NK-92 treated with Interleukin-12 subunit alpha and Interleukin-12 subunit beta, amount 100 ng/mL, for 24 hours (cell line): ENCODE data around the gene FHOD1.

Source experiments
- DNase-seq: peaks from one replicate; lab custom pipeline; 2025; lab: John Stamatoyannopoulos, UW

FHOD1 gene

DNA sequence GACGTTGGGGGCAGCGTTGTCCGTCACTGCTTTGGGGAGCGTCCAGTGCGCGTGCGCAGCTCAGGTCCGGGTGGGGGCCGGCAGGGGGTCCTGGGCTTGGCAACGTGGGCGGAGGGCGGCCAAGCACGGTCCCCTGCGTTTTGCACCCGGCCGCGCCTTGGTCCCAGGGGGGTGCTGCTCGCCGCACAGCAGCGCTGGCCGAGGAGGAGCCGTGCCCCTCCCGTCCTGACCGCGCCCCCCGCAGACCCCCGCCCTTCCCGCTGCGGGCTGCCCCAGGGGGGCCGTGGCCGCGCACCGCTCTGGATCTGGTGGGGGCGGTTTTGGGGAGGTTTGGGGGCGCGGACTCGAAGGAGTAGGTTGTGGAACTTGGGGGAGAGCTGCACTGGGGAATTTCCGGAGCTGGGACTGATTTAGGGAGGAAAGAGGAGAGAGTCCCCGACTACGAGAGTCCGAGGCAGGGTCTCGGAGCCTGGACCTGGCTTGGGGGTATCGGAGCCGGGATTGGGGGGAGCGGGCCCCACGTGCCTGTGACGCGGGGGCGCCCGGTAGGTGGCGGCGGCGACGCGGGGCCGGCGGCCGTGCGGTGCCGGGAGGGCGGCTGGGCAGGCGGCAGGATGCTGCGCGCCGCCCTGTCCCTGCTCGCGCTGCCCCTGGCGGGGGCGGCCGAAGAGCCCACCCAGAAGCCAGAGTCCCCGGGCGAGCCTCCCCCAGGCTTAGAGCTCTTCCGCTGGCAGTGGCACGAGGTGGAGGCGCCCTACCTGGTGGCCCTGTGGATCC lies 1.3 kb upstream of the FHOD1 start, which contains the start of gene SLC9A5:
TSS of gene SLC9A5 (plus strand) at position 579 of the 777 bp plus-strand sequence. CDS start at position 615, 36 bp downstream.
- no peak for DNase-seq

- DNase-seq, result no peak
These were observed 756 bp upstream of the FHOD1 start for GRCh38 chr16:67248073-67248400.

DNA sequence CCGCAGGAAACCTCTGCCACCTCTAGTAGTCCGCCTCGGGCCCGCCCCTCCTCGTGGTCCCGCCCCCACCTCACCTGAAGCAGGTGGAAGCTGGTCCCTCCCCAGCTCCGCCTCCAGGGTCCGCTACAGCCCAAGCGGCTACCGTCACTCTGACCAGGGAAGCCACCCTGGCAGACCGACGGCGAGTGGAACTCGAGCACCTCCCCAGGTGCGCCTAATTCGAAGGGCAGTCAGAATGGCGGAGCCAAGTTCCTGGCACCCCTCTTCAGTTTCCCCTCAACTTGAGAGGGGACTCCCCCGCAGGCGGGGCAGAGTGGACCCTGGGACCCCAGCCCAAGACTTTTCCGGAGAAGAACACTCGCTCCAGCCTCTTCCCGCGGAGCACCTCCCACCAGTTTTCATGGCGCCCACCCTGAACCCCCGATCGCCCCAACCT lies 507 bp downstream of the FHOD1 start:
- DNase-seq, result peak; percentile 66

DNA sequence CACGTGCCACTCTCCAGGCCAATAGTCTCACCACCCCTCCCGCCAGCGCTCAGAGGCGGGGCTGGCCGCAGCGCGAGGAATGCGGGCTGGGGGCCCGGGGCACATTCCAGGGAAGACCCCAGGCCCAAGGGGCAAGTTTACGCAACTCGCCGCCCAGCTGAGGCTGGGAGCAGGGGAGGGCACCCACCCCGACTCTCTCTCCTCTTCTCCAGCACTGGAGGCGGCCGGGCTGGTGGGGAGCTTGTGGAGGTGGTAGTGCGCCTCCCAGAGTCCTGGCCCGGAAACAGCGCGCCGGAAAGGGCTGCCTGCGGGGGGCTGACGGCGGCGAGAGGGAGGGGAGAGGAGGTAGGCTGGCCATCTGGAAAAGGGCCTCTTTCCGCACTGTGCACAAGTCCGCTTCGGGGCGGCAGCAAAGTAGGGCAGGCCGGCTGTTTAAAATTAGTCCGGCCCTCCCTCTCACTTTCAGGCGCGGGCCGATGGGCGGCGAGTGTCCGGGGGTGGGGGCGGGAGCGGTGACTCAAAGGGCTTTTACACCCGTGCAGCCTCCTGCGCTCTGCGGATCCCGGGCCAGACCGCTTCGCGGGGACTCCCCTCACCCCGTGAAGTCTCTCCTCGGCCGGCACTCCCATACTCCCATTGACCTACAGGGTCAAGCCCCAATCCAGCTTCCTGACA lies 1.1 kb downstream of the FHOD1 start:
- DNase-seq, result peak; percentile 66

DNA sequence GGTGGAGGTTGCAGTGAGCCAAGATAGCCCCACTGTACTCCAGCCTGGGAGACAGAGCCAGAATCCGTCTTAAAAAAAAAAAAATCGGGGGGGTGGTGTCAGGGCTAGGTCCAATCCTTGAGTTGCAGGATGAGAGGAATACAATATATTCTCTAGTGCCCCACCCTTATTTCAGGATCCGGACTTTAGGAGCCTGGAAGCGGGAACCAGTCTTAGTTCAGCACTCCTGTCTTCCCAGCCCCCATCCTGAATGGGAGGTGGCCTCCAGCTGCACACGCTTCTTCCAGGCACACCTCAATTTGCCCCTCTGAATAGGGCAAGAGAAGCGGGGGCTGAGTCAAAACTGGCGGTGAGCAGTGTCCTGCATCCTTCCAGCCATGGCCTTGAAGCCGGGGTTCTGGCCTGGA lies 1.6 kb downstream of the FHOD1 start:
- no peak for DNase-seq

DNA sequence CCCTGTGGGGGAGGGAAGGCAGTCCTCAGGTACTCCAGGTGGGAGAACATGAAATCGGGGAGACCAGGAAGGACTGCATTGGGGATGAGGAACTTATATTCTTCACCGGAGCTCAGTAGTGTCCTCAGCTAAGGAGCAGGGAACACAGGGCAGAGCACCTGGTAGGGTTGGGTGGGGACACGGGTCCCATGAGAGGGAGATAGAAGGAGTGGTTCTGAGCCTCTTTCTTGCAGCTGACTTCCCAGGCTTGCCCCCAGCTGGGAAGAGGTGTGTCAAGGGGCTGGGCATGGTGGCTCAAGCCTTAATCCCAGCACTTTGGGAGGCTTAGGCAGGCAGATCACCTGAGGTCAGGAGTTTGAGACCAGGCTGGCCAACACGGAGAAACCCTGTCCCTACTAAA lies 2.1 kb downstream of the FHOD1 start:
- DNase-seq, result no peak

DNA sequence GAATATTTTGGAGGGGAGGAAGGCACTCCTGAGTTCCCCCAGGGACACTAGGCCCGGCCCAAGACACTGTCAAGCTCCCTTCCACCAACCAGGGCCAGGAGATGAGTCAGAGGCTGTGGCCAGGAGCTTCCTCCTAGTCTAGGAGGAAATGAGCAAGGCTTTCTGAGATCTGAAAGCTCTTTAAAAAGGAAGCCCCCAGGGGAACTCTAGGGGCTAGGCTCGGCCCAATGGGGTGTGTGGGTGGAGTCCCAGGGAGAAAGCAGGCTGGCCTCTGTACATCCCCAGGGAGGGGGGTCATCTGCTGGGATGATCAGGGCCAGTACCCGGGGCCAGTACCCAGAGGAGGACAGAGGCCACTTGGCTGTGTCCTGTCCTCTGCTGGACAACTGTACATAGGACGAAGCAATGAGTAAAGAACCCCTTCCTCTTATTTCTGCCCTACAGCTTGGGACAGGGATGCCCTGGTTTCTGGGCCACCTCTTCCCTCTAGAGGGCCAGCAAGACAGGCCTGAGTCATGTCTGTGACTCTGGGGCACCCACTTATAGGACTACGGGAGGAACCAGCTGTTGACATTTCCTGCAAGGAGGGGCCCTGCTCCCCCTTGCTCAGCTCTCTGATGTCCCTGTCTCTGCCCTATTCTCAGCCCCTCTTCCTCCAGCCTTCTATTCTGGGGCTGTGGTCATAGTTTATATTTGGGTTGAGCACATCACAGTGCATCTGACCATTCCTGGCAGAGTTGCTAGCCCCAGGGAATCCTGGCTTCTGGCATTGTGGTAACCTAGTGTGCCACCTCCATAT lies 2.7 kb downstream of the FHOD1 start:
- DNase-seq, result peak; percentile 67

DNA sequence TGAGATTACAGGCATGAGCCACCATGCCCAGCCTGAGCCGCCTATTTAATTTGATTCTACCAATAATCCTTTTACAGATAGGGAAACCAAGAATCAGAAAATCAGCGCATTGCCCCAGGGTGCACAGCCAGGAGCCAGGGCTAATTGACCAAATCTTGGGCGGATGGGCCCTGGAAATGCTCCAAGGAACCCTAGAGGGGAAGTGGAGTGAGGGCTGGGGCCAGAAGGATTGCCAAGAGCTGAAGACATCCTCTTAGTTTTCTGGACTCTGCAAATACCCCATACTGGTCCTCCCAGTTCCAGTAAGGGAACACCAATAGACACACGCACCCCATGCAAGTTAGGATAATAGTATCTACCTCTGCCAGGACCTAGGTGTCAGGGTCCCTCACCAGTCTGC lies 3.8 kb downstream of the FHOD1 start:
- DNase-seq, result no peak

- DNase-seq, result no peak
These were observed 5.0 kb downstream of the FHOD1 start for GRCh38 chr16:67242138-67242730.

DNA sequence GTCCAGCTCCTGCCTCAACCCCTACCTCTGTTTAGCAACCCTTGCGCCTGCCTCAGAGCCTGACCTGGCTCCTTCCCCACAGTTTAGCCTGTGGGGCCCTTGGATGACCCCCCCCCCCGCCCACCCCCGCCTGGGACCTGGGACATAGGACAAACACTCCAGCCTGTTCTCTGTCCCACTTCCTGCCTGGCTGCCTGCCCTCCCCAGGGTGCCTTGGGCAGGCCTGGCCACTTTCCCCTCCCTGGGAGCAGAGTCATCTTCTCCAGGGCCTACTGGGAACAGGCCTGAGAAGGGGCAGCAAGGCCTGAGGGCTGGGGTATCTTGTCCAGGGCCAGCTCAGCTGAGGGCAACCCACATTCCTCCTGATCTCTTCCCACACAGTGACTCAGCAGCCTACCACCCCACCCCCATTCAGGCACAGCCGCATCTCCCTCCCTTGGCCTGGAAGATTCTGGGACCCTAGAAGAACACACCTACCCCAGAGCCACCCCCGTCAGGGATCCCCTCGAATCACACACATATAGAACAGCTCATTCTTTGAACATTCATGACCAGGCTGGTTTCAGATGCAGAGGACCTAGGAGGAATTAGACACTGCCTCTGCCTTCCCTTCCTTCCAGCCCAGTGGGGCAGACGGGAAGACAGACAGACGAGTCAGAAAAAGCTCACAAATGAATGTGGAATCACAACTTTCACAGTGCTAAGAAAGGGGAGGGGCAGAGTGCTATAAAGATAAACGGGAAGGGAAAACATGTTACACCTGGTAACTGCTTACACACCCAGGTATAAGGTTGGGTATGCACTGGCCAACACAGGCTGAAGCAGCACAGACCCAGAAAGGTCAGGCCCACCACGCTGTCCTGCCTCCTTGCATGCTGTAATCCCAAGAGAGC lies 6.0 kb downstream of the FHOD1 start:
- DNase-seq, result no peak

DNA sequence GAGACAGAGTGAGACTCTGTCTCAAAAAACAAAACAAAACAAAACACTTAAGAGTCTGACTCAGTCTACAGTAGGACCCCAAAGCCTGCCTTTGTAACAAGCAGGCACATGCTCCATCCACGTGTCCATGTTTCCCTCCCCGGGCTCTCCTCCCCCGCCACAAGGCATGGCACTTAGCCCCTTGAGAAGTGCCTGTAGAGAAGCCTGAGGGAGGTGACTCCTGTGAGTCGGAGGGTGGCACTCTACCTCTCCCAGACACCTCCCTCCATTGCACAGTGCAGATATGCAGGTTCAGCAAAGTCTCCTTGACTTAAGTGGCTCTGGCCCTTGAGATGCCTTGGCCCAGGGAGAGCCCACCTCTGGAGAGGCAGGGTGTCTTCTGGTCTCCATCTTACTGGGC lies 6.8 kb downstream of the FHOD1 start:
- DNase-seq, result no peak

GRCh38 chr16:67238806-67239470 lies 8.3 kb downstream of the FHOD1 start:
- no peak for DNase-seq

GRCh38 chr16:67238278-67238575 lies 9.1 kb downstream of the FHOD1 start:
- no peak for DNase-seq

DNA sequence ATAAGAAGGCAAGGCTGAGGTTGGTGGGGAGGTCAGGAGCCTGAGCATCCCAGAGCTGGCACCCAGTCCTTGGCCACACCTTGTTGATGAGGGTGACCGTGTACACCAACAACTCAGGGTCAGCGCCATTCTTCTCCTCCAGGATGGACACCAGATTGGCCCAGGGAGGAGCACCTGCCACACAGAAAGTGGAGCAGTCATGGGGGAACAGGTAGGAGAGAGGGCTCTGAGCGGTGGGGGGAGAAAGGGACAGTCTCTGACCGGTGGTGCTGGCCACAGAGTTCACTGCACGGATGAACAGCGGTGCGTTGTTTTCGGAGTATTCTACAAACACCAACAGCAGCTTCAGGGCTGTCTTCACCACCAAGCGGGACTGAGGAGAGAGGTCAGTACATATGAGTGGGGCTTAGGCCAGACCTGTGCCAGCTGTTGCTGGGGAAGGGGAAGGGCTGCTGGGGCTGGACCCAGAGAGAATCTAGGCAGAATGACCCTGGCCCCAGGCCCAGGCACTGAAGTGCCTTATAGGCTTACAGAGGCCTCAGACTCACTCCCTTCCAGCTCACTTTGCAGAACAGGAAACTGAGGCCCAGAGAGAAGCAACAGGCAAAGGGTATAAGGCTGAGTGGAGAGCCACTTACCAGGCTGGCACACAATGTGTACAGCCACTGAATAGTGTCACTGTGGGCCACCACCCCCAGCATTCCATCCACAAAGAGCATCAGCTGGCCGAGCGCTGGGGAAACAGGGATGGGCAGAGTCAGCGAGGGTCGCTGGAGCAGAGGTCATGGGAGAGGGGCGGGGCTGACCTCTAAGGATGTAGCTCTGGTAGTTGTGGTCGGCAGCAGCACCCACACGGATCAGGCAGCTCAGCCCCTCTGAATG lies 9.6 kb downstream of the FHOD1 start:
- no peak for DNase-seq

GRCh38 chr16:67236563-67237395 lies 10.5 kb downstream of the FHOD1 start:
- peak; percentile 31 for DNase-seq

- no peak for DNase-seq
These were observed 11.3 kb downstream of the FHOD1 start for GRCh38 chr16:67235816-67236562.

GRCh38 chr16:67234180-67234597 lies 13.1 kb downstream of the FHOD1 start:
- no peak for DNase-seq

GRCh38 chr16:67233596-67233995 lies 13.7 kb downstream of the FHOD1 start:
- DNase-seq, result no peak
